HG03135 (cell line): ENCODE results near the gene MYOZ2.

ENCODE experiments used
- ATAC-seq: cut with Tn5 transposase; IDR thresholded peaks from one replicate; pipeline ENCODE4 v1.9.1; 2021; ENCODE audit warnings: mild to moderate bottlenecking, moderate library complexity; ENCODE audit not compliant: unreplicated experiment

The MYOZ2 gene

GRCh38 chr4:119190354-119190753 is 54.7 kb downstream of the MYOZ2 start:
- no peak for ATAC-seq

GRCh38 chr4:119191505-119191904 is 55.9 kb downstream of the MYOZ2 start:
- ATAC-seq: no peak

GRCh38 chr4:119197772-119198212 is 62.2 kb downstream of the MYOZ2 start:
- no peak for ATAC-seq

- no peak for ATAC-seq
Measured at GRCh38 chr4:119204916-119205315, 69.3 kb downstream of the MYOZ2 start.

- ATAC-seq: no peak
Measured at GRCh38 chr4:119205690-119206089, 70.1 kb downstream of the MYOZ2 start.

- no peak for ATAC-seq
Measured at GRCh38 chr4:119206178-119206577, 70.5 kb downstream of the MYOZ2 start.

GRCh38 chr4:119207051-119207450 is 71.4 kb downstream of the MYOZ2 start:
- ATAC-seq: no peak

GRCh38 chr4:119209077-119209476 is 73.4 kb downstream of the MYOZ2 start:
- ATAC-seq: no peak

GRCh38 chr4:119209586-119209985 is 74.0 kb downstream of the MYOZ2 start:
- ATAC-seq: no peak

GRCh38 chr4:119210775-119211174 is 75.1 kb downstream of the MYOZ2 start:
- ATAC-seq: no peak

- peak; percentile 18 for ATAC-seq
Measured at GRCh38 chr4:119211867-119212233, 76.2 kb downstream of the MYOZ2 start.

GRCh38 chr4:119212234-119212963 is 76.8 kb downstream of the MYOZ2 start, which contains the start of gene USP53:
Gene USP53 (plus strand): TSS chr4:119212713. CDS start chr4:119239760, 27,047 bp downstream.
- ATAC-seq: peak; percentile 93

- peak; percentile 48 for ATAC-seq
Measured at GRCh38 chr4:119212964-119213606, 77.5 kb downstream of the MYOZ2 start.

GRCh38 chr4:119218093-119218492 is 82.5 kb downstream of the MYOZ2 start:
- ATAC-seq: no peak

- no peak for ATAC-seq
Measured at GRCh38 chr4:119221412-119221811, 85.8 kb downstream of the MYOZ2 start.

GRCh38 chr4:119227690-119228089 is 92.1 kb downstream of the MYOZ2 start:
- ATAC-seq: no peak

GRCh38 chr4:119228406-119228805 is 92.8 kb downstream of the MYOZ2 start:
- ATAC-seq: no peak

- no peak for ATAC-seq
Measured at GRCh38 chr4:119229908-119230687, 94.5 kb downstream of the MYOZ2 start.

- ATAC-seq: no peak
Measured at GRCh38 chr4:119231491-119231890, 95.9 kb downstream of the MYOZ2 start.

- no peak for ATAC-seq
Measured at GRCh38 chr4:119232286-119232685, 96.7 kb downstream of the MYOZ2 start.

- no peak for ATAC-seq
Measured at GRCh38 chr4:119233191-119233590, 97.6 kb downstream of the MYOZ2 start.

GRCh38 chr4:119233750-119234149 is 98.1 kb downstream of the MYOZ2 start:
- ATAC-seq: no peak
